Measurements from ENCODE around the gene NR2F2. TPM values are rescaled to one million over a fixed set of nuclear protein-coding genes. Genes with fewer than 3 reads are reported as not detected.

NR2F2 gene
- polyA plus RNA-seq, 1 donor (not counting 4 experiments of a cell fraction or from before 2014, with no cell fraction given): 19.5 TPM

DNA sequence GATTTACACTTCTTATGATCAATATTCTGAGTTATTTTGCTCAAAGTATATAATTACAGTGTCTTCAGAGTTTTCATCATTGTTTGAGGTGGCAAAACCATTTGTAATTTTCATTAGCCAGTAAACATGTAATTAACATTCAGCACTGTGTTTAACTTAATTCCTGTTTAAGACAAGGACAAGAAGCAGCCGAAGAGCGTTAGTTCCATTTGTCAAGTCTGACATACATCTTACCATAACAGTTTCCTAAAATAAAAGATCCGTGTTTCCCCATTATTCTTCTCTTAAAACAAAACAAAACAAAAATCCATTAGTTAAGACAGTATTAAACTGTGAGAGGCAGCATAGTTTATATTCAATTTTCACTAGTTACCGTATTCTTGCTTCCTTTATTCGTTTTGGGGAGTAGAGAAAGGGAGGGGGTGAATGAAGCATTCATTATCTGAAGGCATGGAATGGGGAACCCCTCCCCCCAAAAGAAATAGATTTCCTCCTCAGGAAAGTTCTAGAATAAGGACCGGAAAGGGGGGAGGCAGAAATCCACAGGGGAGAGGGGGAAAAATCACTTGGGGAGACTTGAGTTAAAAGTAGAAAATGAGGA lies 5.5 kb upstream of the NR2F2 start:
- FAIRE-seq (no peak), DNase-seq (ENCODE audit: low read depth, low spot score) (no peak)
- Histone ChIP-seq H3K9me3 (ENCODE audit: control insufficient read depth, low read depth, low read length) (no peaks in the 10 kb centered on the region), H3K4me1 (ENCODE audit: control insufficient read depth, extremely low read depth, insufficient read depth, low read length) (peaks cover 32% of the 10 kb centered on the region), H3K4me3 (ENCODE audit: control insufficient read depth in 2 of 3, extremely low read depth in 1 of 3, insufficient read depth in 2 of 3, low read depth in 1 of 3, low read length in 3 of 3) (peak overlapping the region; percentile 84 to 97 (median 86)), H3K79me2 (ENCODE audit: control insufficient read depth, insufficient read depth, low read length) (peaks cover 31% of the 10 kb centered on the region), H3K4me2 (ENCODE audit: control insufficient read depth, extremely low read depth, insufficient read depth, low read depth, low read length) (peak overlapping the region; percentile 98), H3K36me3 (ENCODE audit: control insufficient read depth in 2 of 2, extremely low read depth in 1 of 2, insufficient read depth in 2 of 2, low read length in 2 of 2) (no peaks in the 10 kb centered on the region), H4K20me1 (ENCODE audit: control insufficient read depth, extremely low read depth, insufficient read depth, low read length) (no peaks in the 10 kb centered on the region), H3K27ac (ENCODE audit: control insufficient read depth, insufficient read depth, low read length) (no peak overlapping the region), H3K9me1 (ENCODE audit: control insufficient read depth, extremely low read depth, insufficient read depth, low read length) (no peaks in the 10 kb centered on the region), H3K9ac (ENCODE audit: control insufficient read depth, extremely low read depth, insufficient read depth, low read length) (peak overlapping the region; percentile 74), H2AFZ (ENCODE audit: control insufficient read depth, low read length) (no peak overlapping the region), H3K27me3 (ENCODE audit: control insufficient read depth, extremely low read depth, insufficient read depth, low read length) (peaks cover 17% of the 10 kb centered on the region)
- dilution Hi-C loops (cut with MboI; ENCODE audit: extremely low pct_ligation_motif_present, low sequenced_read_pairs): no loop called here
- TF ChIP-seq, protein P1, sequence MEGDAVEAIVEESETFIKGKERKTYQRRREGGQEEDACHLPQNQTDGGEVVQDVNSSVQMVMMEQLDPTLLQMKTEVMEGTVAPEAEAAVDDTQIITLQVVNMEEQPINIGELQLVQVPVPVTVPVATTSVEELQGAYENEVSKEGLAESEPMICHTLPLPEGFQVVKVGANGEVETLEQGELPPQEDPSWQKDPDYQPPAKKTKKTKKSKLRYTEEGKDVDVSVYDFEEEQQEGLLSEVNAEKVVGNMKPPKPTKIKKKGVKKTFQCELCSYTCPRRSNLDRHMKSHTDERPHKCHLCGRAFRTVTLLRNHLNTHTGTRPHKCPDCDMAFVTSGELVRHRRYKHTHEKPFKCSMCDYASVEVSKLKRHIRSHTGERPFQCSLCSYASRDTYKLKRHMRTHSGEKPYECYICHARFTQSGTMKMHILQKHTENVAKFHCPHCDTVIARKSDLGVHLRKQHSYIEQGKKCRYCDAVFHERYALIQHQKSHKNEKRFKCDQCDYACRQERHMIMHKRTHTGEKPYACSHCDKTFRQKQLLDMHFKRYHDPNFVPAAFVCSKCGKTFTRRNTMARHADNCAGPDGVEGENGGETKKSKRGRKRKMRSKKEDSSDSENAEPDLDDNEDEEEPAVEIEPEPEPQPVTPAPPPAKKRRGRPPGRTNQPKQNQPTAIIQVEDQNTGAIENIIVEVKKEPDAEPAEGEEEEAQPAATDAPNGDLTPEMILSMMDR (optimal IDR thresholded peaks at IDR 0.05 in 1 of 3, IDR thresholded peaks at IDR 0.05 in 1 of 3, conservative IDR thresholded peaks at IDR 0.05 in 1 of 3; ENCODE audit: extremely low read depth in 1 of 3, insufficient read depth in 2 of 3, low read length in 3 of 3): no peak
- TF ChIP-seq EZH2 (IDR thresholded peaks at IDR 0.05; ENCODE audit: low read length): no peak

DNA sequence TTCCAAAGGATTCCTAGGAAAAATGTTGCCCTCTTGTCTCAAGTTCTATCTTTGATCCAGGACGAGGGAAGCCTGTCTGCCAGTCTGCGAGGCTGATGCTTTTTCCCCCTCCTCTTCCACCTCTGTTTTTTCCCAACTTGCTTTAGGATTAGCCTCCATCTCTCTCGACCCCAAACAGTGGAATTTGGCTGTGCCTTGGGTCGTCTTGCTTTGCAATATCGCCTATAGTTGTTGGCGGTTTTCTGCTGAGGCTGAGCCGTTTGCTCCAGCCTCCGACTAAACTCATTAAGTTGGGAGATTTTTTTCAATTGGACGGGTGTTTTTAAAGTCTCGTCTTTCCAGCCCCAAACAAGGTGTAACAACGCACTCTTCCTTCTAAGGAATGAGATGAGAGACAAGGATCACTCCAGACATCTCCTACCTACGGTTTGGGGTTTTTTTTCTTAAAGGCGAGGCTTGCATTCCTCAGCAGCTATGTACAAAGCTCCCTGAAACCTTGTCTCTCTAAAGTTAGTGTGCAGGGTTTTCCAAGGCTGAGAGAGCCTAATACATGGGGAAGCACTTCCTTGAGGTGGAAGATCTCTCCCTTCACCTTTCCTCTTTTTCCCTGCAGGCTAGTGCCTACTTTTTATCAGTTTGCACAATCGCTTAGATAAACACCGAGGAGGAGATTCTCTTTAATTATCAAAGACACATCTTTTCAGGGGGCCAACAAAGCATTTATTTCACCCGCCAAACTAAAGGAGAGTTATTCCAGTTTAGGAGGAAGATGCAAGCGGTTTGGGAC lies 4.8 kb upstream of the NR2F2 start:
- DNase-seq (ENCODE audit: low read depth, low spot score) (no peak), FAIRE-seq (no peak)
- no peak for TF ChIP-seq EZH2 (IDR thresholded peaks at IDR 0.05; ENCODE audit: low read length)
- TF ChIP-seq, protein P1 (optimal IDR thresholded peaks at IDR 0.05 in 1 of 3, IDR thresholded peaks at IDR 0.05 in 1 of 3, conservative IDR thresholded peaks at IDR 0.05 in 1 of 3; ENCODE audit: extremely low read depth in 1 of 3, insufficient read depth in 2 of 3, low read length in 3 of 3): no peak
- Histone ChIP-seq H2AFZ (ENCODE audit: control insufficient read depth, low read length) (peak overlapping the region; percentile 74), H3K9me3 (ENCODE audit: control insufficient read depth, low read depth, low read length) (no peaks in the 10 kb centered on the region), H3K79me2 (ENCODE audit: control insufficient read depth, insufficient read depth, low read length) (peaks cover 33% of the 10 kb centered on the region), H3K27me3 (ENCODE audit: control insufficient read depth, extremely low read depth, insufficient read depth, low read length) (peaks cover 15% of the 10 kb centered on the region), H3K36me3 (ENCODE audit: control insufficient read depth in 2 of 2, extremely low read depth in 1 of 2, insufficient read depth in 2 of 2, low read length in 2 of 2) (no peaks in the 10 kb centered on the region), H3K9me1 (ENCODE audit: control insufficient read depth, extremely low read depth, insufficient read depth, low read length) (no peaks in the 10 kb centered on the region), H4K20me1 (ENCODE audit: control insufficient read depth, extremely low read depth, insufficient read depth, low read length) (no peaks in the 10 kb centered on the region), H3K4me3 (ENCODE audit: control insufficient read depth in 2 of 3, extremely low read depth in 1 of 3, insufficient read depth in 2 of 3, low read depth in 1 of 3, low read length in 3 of 3) (peak overlapping the region; percentile 84 to 97 (median 86)), H3K27ac (ENCODE audit: control insufficient read depth, insufficient read depth, low read length) (peak overlapping the region; percentile 80), H3K4me2 (ENCODE audit: control insufficient read depth, extremely low read depth, insufficient read depth, low read depth, low read length) (peak overlapping the region; percentile 98), H3K9ac (ENCODE audit: control insufficient read depth, extremely low read depth, insufficient read depth, low read length) (peak overlapping the region; percentile 74), H3K4me1 (ENCODE audit: control insufficient read depth, extremely low read depth, insufficient read depth, low read length) (peaks cover 32% of the 10 kb centered on the region)
- dilution Hi-C loops (cut with MboI; ENCODE audit: extremely low pct_ligation_motif_present, low sequenced_read_pairs): no loop called here

All from keratinocyte (primary cell).